Fibroblast of peridontal ligament (primary cell): Measurements from ENCODE around the gene TMPRSS11A.

Experiments used
- DNase-seq: peaks from one replicate; pipeline ENCODE4 v3.0.0-alpha.2; 2010; ENCODE audit errors: extremely low read depth

Gene TMPRSS11A

GRCh38 chr4:67871867-67872266, 91.4 kb downstream of the TMPRSS11A start:
- peak; percentile 75 for DNase-seq

GRCh38 chr4:67869580-67870190, 93.6 kb downstream of the TMPRSS11A start:
- no peak for DNase-seq

- no peak for DNase-seq
Measured at GRCh38 chr4:67861513-67861912, 101.8 kb downstream of the TMPRSS11A start.
